Central memory CD4-positive, alpha-beta T cell (primary cell): ENCODE results near the gene SLC9A5.

Source experiments
- DNase-seq: peaks from one replicate; pipeline ENCODE4 v3.0.0; 2022
- total RNA-seq, 3 experiments: gene quantifications; one replicate each; lab custom pipeline; 2026; lab: John Stamatoyannopoulos, UW

SLC9A5 gene, protein sequence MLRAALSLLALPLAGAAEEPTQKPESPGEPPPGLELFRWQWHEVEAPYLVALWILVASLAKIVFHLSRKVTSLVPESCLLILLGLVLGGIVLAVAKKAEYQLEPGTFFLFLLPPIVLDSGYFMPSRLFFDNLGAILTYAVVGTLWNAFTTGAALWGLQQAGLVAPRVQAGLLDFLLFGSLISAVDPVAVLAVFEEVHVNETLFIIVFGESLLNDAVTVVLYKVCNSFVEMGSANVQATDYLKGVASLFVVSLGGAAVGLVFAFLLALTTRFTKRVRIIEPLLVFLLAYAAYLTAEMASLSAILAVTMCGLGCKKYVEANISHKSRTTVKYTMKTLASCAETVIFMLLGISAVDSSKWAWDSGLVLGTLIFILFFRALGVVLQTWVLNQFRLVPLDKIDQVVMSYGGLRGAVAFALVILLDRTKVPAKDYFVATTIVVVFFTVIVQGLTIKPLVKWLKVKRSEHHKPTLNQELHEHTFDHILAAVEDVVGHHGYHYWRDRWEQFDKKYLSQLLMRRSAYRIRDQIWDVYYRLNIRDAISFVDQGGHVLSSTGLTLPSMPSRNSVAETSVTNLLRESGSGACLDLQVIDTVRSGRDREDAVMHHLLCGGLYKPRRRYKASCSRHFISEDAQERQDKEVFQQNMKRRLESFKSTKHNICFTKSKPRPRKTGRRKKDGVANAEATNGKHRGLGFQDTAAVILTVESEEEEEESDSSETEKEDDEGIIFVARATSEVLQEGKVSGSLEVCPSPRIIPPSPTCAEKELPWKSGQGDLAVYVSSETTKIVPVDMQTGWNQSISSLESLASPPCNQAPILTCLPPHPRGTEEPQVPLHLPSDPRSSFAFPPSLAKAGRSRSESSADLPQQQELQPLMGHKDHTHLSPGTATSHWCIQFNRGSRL
- total RNA-seq = 1.7 to 5.8 (median 4.6) reads per million in 3 experiments

GRCh38 chr16:67248401-67249177, at the start of gene SLC9A5:
Gene SLC9A5 (plus strand): TSS chr16:67248979. CDS start chr16:67249015, 36 bp downstream.
- DNase-seq = no peak

DNA sequence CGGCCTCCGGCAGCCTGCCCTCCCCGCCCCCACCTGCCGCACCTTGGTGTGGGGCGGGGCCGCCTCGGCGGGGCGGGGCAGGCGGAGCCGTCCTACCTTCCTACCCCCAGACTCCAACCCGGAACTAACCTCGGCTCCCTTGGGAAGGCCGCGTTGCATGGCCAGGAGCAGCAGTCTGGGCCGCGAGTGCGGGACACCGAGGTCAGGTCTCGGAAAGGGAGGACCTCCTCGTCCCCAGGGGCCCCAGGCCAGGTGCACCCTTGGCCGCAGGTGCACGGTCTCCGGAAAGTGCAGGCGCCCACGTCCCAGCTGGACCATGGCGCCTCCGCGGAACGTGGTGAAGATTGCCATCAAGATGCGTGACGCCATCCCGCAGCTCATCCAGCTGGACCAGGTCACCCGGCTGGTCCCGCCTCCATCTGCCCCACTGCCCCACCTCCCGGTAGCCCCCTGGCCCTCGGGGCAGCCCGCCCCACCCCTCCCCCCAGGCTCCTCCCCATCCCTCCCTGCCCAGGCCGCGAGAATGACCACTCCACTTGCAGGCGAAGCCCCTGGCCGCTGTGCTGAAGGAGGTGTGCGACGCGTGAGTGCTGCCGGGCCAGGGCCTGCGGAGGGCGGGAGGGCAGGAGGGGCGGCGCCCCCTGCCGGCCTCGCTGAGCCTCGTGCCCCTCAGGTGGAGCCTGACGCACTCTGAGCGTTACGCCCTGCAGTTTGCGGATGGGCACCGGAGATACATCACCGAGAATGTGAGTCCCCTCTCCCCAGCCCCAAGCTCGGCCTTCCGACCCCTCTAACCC, 49.6 kb upstream of the SLC9A5 start, which contains the start of gene ELMO3:
ELMO3 (plus strand) TSS at position 121 of the 797 bp plus-strand sequence; CDS start at position 317, 196 bp downstream.
- no peak for DNase-seq

- DNase-seq = no peak
These were observed 49.0 kb upstream of the SLC9A5 start for GRCh38 chr16:67199808-67200198.

GRCh38 chr16:67200491-67200890, 48.3 kb upstream of the SLC9A5 start:
- DNase-seq = no peak

- DNase-seq = no peak
These were observed 47.1 kb upstream of the SLC9A5 start for GRCh38 chr16:67201411-67202345.

- DNase-seq = no peak
These were observed 46.4 kb upstream of the SLC9A5 start for GRCh38 chr16:67202426-67202825.

- no peak for DNase-seq
These were observed 45.8 kb upstream of the SLC9A5 start for GRCh38 chr16:67202956-67203493.

- no peak for DNase-seq
These were observed 44.7 kb upstream of the SLC9A5 start for GRCh38 chr16:67204076-67204475.

GRCh38 chr16:67206129-67206837, 42.5 kb upstream of the SLC9A5 start:
- no peak for DNase-seq

DNA sequence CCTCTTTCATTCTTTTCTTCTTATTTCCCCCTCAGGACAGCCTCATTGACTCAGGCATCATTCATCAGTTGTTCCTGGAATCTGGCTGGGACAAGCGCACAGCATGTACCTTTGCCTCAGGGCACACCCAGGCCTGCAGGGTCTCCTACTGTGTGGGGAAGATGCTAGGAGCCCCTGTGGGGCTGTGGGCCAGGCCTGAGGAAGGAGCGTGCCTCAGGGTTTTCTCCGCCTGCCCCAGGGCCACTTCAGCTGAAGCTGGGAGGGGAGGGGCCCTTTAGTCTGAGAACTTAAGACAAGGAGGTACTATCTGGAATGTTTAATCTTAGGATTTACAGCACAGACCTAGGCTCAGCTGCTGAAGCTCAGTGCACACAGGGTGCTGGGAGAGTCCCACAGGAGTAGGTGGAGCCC, 41.9 kb upstream of the SLC9A5 start:
- no peak for DNase-seq

DNA sequence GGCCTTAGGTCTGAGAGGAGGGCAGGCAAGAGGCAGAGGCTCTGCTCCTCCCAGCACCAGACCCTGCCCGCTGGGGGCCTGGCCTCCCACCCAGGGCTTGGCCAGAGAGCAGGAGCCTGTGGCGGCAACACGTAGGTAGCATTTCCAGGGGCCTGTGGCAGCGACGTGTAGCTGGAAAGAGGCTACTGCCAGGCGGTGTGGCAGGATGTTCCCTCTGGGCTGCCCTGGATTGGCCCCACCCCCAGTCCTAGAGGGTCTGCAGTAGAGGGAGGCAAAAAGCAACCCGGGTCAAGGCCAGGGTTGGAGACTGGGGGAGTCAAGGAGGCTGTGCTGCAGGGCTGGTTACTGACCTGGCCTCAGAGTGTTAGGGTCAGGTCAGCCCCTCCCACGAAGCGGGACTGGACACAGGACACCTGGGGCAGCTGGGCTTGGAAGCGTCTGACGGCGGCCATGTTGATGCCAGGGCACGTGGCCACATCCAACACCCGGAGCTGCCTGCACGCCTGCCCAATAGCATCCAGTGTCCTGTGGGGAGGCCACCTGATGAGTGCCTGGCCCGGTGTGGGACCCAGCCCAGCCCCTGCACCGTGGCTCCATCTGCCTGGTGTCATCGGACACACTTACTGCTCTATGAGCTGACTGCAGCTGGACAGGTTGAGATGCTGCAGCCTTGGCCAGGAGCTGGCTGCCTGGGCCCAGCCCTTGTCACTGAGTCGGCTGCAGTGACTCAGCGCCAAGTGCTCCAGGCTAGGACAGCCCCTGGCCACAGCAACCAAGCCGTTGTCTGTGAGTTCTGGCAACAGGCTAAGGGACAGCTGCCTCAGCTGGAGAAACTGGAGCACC, 41.3 kb upstream of the SLC9A5 start:
- no peak for DNase-seq

- no peak for DNase-seq
These were observed 40.5 kb upstream of the SLC9A5 start for GRCh38 chr16:67208154-67208896.

- no peak for DNase-seq
These were observed 39.2 kb upstream of the SLC9A5 start for GRCh38 chr16:67209565-67209964.

DNA sequence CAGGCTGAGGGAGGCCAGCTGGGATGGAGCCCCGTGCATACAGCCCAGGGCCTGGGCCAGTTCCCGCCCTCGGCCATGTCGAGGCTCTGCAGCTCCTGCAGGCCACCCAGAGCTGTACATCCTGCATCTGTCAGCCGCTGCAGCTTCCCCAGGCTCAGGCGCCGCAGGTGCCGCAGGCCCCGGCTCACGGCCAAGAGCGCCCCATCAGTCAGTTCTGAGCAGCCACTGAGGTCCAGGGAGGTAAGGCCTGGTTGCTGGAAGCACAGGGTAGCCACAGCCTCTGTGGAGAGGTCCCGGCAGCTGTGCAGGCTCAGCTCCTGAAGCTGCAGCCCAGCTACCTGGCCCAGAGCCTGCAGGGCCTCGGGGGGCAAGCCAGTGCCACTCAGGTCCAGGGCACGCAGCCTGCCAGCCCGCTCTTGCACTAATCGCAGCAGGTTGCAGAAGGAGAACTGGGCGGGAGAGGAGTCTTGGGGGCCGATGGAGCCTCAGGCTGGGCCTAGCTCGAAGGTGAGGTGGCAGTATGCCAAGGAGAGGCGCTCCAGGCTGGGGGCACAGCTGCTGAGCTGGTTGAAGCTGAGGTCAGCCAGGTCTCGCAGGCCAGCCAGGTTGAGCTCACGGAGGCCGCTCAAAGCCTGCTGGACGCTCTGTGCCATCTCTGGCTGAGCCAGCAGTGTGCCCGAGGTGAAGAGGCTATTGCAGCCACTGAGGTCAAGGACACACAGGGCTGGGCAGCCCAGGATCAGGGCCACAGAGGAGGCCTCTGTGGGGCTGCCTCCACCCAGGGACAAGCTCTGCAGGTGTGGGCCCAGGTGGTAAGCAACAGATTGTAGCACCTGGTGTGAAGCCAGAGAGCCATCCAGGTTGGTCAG, 38.5 kb upstream of the SLC9A5 start:
- DNase-seq = no peak

DNA sequence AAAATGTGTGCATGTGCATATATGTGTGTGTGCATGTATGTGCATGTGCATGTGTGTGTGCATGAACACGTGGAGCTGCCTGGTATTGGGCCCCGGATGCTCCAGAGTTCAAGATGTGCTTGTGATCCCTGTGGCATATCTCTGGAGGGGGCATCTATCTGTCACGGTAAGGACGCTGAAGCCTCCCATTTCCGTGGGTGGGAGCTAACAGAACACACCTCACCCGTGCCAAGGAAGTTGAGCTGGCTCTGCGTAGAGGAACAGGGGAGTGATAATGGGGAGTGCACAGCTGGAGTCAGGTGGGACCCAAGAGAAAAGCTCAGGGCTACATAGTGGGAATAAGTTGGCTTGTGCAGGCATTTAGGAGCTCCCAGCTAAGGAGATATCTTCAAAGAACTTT, 37.1 kb upstream of the SLC9A5 start:
- DNase-seq = no peak

GRCh38 chr16:67212766-67213165, 36.0 kb upstream of the SLC9A5 start:
- DNase-seq = no peak
